HepG2 (cell line): ENCODE measurements around the gene OR10V1. TPM values are rescaled to one million over a fixed set of nuclear protein-coding genes. Genes with fewer than 3 reads are reported as not detected.
A peak's percentile ranks its signal among the peaks of the same experiment; 100 is the strongest.

Experiments used
- ATF4 ChIP-seq, 2 experiments: fragments of 450-650 bp in 1 of 2; sonication (generic) in 1 of 2; formaldehyde crosslinking; IDR thresholded peaks; 2 replicates each; pipeline versions ENCODE4 v1.5.0 to v1.8.0; 2020 to 2022; ENCODE audit warnings: mild to moderate bottlenecking in 1 of 2, missing genetic modification reagents in 1 of 2
- CENPT ChIP-seq: sonication (generic); formaldehyde crosslinking; IDR thresholded peaks from 2 replicates; pipeline ENCODE4 v1.8.0; 2022; ENCODE audit warnings: low read depth, mild to moderate bottlenecking, moderate library complexity, missing genetic modification reagents
- ETS1 ChIP-seq: sonication (generic); formaldehyde crosslinking; IDR thresholded peaks from 2 replicates; pipeline ENCODE4 v1.4.0; 2020; ENCODE audit warnings: missing genetic modification reagents
- ETV5 ChIP-seq: IDR thresholded peaks from 2 replicates; pipeline ENCODE4 v1.6.1; 2018; ENCODE audit warnings: missing biosample characterization, missing genetic modification reagents, inconsistent platforms, borderline replicate concordance
- GABPB1 ChIP-seq: IDR thresholded peaks from 2 replicates; pipeline ENCODE4 v1.6.1; 2016; ENCODE audit warnings: mild to moderate bottlenecking, missing genetic modification reagents, moderate library complexity, missing compliant biosample characterization
- JUNB ChIP-seq: sonication (generic); formaldehyde crosslinking; IDR thresholded peaks from 2 replicates; pipeline ENCODE4 v1.8.0; 2022; ENCODE audit warnings: missing genetic modification reagents, mild to moderate bottlenecking, borderline replicate concordance
- KDM3A ChIP-seq: IDR thresholded peaks from 2 replicates; pipeline ENCODE4 v1.6.1; 2018; ENCODE audit warnings: low read depth, missing compliant biosample characterization
- MAZ ChIP-seq, 2 experiments: sonication (generic) in 1 of 2; formaldehyde crosslinking in 1 of 2; IDR thresholded peaks; 2 replicates each; pipeline versions ENCODE4 v1.5.0 to v1.6.1; 2012 to 2020; ENCODE audit warnings: low read depth in 2 of 2, mild to moderate bottlenecking in 2 of 2, borderline replicate concordance in 1 of 2, improper control_type of control experiment in 1 of 2, low read length in 1 of 2, missing genetic modification reagents in 1 of 2, moderate library complexity in 1 of 2
- MXD1 ChIP-seq: sonication (generic); formaldehyde crosslinking; IDR thresholded peaks from 2 replicates; pipeline ENCODE4 v1.4.0; 2020; ENCODE audit warnings: mild to moderate bottlenecking, missing genetic modification reagents
- MYNN ChIP-seq: sonication (generic); formaldehyde crosslinking; IDR thresholded peaks from 2 replicates; pipeline ENCODE4 v1.4.0; 2020; ENCODE audit warnings: mild to moderate bottlenecking, low read depth, missing genetic modification reagents
- NCOA1 ChIP-seq: sonication (generic); formaldehyde crosslinking; IDR thresholded peaks from 2 replicates; pipeline ENCODE4 v1.9.0; 2021; ENCODE audit warnings: missing genetic modification reagents
- NR2C2 ChIP-seq: sonication (generic); formaldehyde crosslinking; IDR thresholded peaks from 2 replicates; pipeline ENCODE4 v1.4.0; 2020; ENCODE audit warnings: missing genetic modification reagents, mild to moderate bottlenecking, moderate library complexity, borderline replicate concordance
- PHF5A ChIP-seq: IDR thresholded peaks from one replicate; pipeline ENCODE4 v1.6.1; 2018; ENCODE audit warnings: low read depth, missing genetic modification reagents; ENCODE audit not compliant: unreplicated experiment
- PHF8 ChIP-seq: sonication (generic); formaldehyde crosslinking; IDR thresholded peaks from 2 replicates; pipeline ENCODE4 v1.5.0; 2020; ENCODE audit warnings: missing genetic modification reagents
- PITX1 ChIP-seq: sonication (generic); formaldehyde crosslinking; IDR thresholded peaks from 2 replicates; pipeline ENCODE4 v1.5.1; 2020; ENCODE audit warnings: mild to moderate bottlenecking, missing genetic modification reagents
- POLR2G ChIP-seq: fragments of 200-400 bp; formaldehyde crosslinking; IDR thresholded peaks from 2 replicates; pipeline ENCODE4 v1.6.1; 2018; ENCODE audit warnings: mild to moderate bottlenecking, low read depth, low read length, moderate library complexity
- RELA ChIP-seq: sonication (generic); formaldehyde crosslinking; IDR thresholded peaks from 2 replicates; pipeline ENCODE4 v1.4.0; 2020; ENCODE audit warnings: missing genetic modification reagents
- SAP130 ChIP-seq: IDR thresholded peaks from 2 replicates; pipeline ENCODE4 v1.6.1; 2016; ENCODE audit warnings: low read depth
- TBL1XR1 ChIP-seq: fragments of 150-350 bp; IDR thresholded peaks from 2 replicates; pipeline ENCODE4 v1.6.1; 2014; ENCODE audit warnings: borderline replicate concordance, low read length; ENCODE audit not compliant: partially characterized antibody
- ZMYM3 ChIP-seq: sonication (generic); formaldehyde crosslinking; IDR thresholded peaks from 2 replicates; pipeline ENCODE4 v1.5.1; 2020; ENCODE audit warnings: mild to moderate bottlenecking, missing genetic modification reagents
- ZNF234 ChIP-seq: sonication (generic); formaldehyde crosslinking; conservative IDR thresholded peaks from 2 replicates; pipeline ENCODE4 v1.5.1; 2020; ENCODE audit warnings: mild to moderate bottlenecking, missing genetic modification reagents
- ZNF335 ChIP-seq: sonication (generic); formaldehyde crosslinking; IDR thresholded peaks from 2 replicates; pipeline ENCODE4 v1.4.0; 2020; ENCODE audit warnings: missing genetic modification reagents
- ZNF773 ChIP-seq: sonication (generic); formaldehyde crosslinking; IDR thresholded peaks from 2 replicates; pipeline ENCODE4 v1.4.0; 2020; ENCODE audit warnings: missing genetic modification reagents, borderline replicate concordance
- ZNF850 ChIP-seq: sonication (generic); formaldehyde crosslinking; conservative IDR thresholded peaks from 2 replicates; pipeline ENCODE4 v1.9.0; 2021; ENCODE audit warnings: mild to moderate bottlenecking, missing genetic modification reagents
- polyA plus RNA-seq, 8 experiments: library from polyadenylated mRNA; depleted of rRNA in 3 of 8; stranded (reverse) in 7 of 8; unstranded in 1 of 8; fragments of >200 nt; fragmentation: Illumina TruSeq in 4 of 8; extraction: Trizol in 4 of 8; gene quantifications; 2 replicates each; pipeline versions ENCODE4 v1.2.1 to v1.2.3, GENCODE V29; 2011 to 2016; ENCODE audit warnings: low read depth in 4 of 8, missing spikeins in 1 of 8, mixed read lengths in 1 of 8; ENCODE audit not compliant: insufficient read depth in 1 of 8
- total RNA-seq, 5 experiments: library from RNA; depleted of rRNA; stranded (reverse); fragments of >200 nt; fragmentation: Illumina TruSeq; extraction: Trizol; gene quantifications; 2 replicates each; pipeline ENCODE4 v1.2.3, GENCODE V29; 2016; ENCODE audit warnings: low read depth in 1 of 5
- TF ChIP-seq, protein P1 (sequence below): sonication (generic); formaldehyde crosslinking; IDR thresholded peaks from 2 replicates; pipeline ENCODE4 v1.4.0; 2020; ENCODE audit warnings: mild to moderate bottlenecking, missing genetic modification reagents

The OR10V1 gene
- total and polyA plus RNA-seq, 2 of the 13 experiments (the other 11 are each of a cell fraction or from before 2014, with no cell fraction given) = not detected

DNA sequence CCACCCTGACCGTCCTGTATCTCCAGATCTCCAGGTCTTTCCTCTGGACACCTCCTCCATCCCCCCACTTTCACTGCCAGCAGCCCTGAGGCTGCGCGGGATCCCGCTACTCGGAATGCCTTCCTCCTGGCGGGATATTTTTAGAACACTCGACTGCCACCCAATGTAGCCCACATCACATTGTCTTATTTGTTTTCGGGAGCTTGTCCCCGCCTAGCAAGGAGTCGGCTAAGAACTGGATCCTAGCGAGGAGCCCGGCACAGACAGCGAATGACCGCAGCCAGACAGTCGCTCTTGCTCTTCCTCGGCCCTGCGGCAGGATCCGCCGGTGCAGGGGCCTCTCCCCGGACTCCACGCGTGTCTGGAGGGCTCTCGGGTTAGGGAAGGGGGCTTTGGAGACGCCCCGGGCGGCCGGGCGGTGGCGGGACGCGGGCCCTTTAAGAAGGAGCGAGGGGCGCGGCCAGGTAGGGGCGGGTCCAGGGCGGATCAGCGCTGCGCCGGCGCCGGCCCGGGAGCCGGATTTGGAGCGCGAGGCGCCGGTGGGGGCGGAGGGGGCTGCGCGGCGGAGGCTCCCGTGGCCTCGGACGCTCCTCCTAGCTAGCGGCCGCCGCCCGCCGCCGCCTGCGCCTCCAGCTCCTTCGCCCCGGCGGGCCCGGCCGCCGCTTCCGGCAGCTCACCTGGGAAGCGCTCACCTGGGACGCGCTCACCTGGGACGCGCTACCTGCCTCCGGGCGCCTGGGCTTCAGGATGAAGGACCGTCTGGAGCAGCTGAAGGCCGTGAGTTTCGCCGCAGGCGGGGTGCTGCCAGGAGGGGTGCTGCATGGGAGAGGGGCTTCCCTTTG lies 41.4 kb upstream of the OR10V1 start, which contains the start of gene STX3 (continued):
- TF ChIP-seq ATF4 (CRISPR knock-in tag; IDR thresholded peaks at IDR 0.05) = no peak
- 0 out of 2 replicates have a peak, but pooled peaks have one; percentile 3 for TF ChIP-seq ETV5 (CRISPR knock-in tag)
- no peak for TF ChIP-seq PHF5A (CRISPR knock-in tag)
- no peak for TF ChIP-seq MYNN (CRISPR knock-in tag)
- TF ChIP-seq TBL1XR1 = no peak
- TF ChIP-seq JUNB (CRISPR knock-in tag) = no peak
- TF ChIP-seq ZNF335 (CRISPR knock-in tag) = no peak
- TF ChIP-seq ZNF234 (CRISPR knock-in tag) = 0 out of 2 replicates have a peak, but pooled peaks have one; percentile 17
- no peak for TF ChIP-seq NCOA1
- no peak for TF ChIP-seq MAZ (IDR thresholded peaks at IDR 0.05; ENCODE audit: borderline replicate concordance, low read depth, low read length)
- TF ChIP-seq MAZ (CRISPR knock-in tag; IDR thresholded peaks at IDR 0.05; ENCODE audit: low read depth) = 0 out of 2 replicates have a peak, but pooled peaks have one; percentile 58
- 0 out of 2 replicates have a peak, but pooled peaks have one; percentile 19 for TF ChIP-seq NR2C2
- no peak for TF ChIP-seq ZNF773 (CRISPR knock-in tag)
- TF ChIP-seq KDM3A = peak; percentile 34; the same call in 1 of the 2 replicates
- TF ChIP-seq MXD1 (CRISPR knock-in tag) = no peak
- TF ChIP-seq ZNF850 (CRISPR knock-in tag) = no peak
- no peak for TF ChIP-seq PITX1 (CRISPR knock-in tag)
- TF ChIP-seq RELA (CRISPR knock-in tag) = no peak
- peak; percentile 55; the same call in 1 of the 2 replicates for TF ChIP-seq GABPB1
- no peak for TF ChIP-seq ETS1 (CRISPR knock-in tag)
- TF ChIP-seq POLR2G = peak; percentile 45; the same call in 1 of the 2 replicates
- 0 out of 2 replicates have a peak, but pooled peaks have one; percentile 4 for TF ChIP-seq PHF8 (CRISPR knock-in tag)
- 0 out of 2 replicates have a peak, but pooled peaks have one; percentile 54 for TF ChIP-seq CENPT (CRISPR knock-in tag)
- peak; percentile 20; the same call in 1 of the 2 replicates for TF ChIP-seq SAP130 (CRISPR knock-in tag)
- TF ChIP-seq ZMYM3 (CRISPR knock-in tag) = no peak
- TF ChIP-seq, protein P1, sequence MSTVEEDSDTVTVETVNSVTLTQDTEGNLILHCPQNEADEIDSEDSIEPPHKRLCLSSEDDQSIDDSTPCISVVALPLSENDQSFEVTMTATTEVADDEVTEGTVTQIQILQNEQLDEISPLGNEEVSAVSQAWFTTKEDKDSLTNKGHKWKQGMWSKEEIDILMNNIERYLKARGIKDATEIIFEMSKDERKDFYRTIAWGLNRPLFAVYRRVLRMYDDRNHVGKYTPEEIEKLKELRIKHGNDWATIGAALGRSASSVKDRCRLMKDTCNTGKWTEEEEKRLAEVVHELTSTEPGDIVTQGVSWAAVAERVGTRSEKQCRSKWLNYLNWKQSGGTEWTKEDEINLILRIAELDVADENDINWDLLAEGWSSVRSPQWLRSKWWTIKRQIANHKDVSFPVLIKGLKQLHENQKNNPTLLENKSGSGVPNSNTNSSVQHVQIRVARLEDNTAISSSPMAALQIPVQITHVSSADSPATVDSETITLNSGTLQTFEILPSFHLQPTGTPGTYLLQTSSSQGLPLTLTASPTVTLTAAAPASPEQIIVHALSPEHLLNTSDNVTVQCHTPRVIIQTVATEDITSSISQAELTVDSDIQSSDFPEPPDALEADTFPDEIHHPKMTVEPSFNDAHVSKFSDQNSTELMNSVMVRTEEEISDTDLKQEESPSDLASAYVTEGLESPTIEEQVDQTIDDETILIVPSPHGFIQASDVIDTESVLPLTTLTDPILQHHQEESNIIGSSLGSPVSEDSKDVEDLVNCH (CRISPR knock-in tag) = no peak
